ENCODE data around the gene IGF2BP2. TPM values are rescaled to one million over a fixed set of nuclear protein-coding genes. Genes with fewer than 3 reads are reported as not detected.
"Not testable (repeated sequence)": the region's sequence is repeated elsewhere in the genome, so short reads cannot be mapped to it uniquely, and the experiment has no call there.

Gene IGF2BP2
- total RNA-seq, 2 donors from 2014 or later: 11.0 to 19.2 TPM

- no peak overlapping the region for H3K4me3 ChIP-seq
- DNase-seq (ENCODE audit: low spot score): peak; percentile 46
- no peak for TF ChIP-seq CTCF (IDR thresholded peaks at IDR 0.05)
- no peak overlapping the region for H3K27ac ChIP-seq
- no peaks in the 10 kb centered on the region for H3K9me3 ChIP-seq
- H3K27me3 ChIP-seq: no peaks in the 10 kb centered on the region
- H3K36me3 ChIP-seq: no peaks in the 10 kb centered on the region
- no peaks in the 10 kb centered on the region for H3K4me1 ChIP-seq
Observed at GRCh38 chr3:185647134-185647879, 177.5 kb downstream of the IGF2BP2 start.

GRCh38 chr3:185646382-185647133, 178.3 kb downstream of the IGF2BP2 start:
- Histone ChIP-seq H3K36me3 (no peaks in the 10 kb centered on the region), H3K27ac (no peak overlapping the region), H3K4me1 (no peaks in the 10 kb centered on the region), H3K27me3 (no peaks in the 10 kb centered on the region), H3K4me3 (no peak overlapping the region), H3K9me3 (no peaks in the 10 kb centered on the region)
- peak; percentile 44 for DNase-seq (ENCODE audit: low spot score)
- TF ChIP-seq CTCF (IDR thresholded peaks at IDR 0.05): no peak

GRCh38 chr3:185645596-185646381, 179.1 kb downstream of the IGF2BP2 start:
- Histone ChIP-seq H3K27ac (no peak overlapping the region), H3K4me1 (no peaks in the 10 kb centered on the region), H3K4me3 (no peak overlapping the region), H3K36me3 (no peaks in the 10 kb centered on the region), H3K9me3 (no peaks in the 10 kb centered on the region), H3K27me3 (no peaks in the 10 kb centered on the region)
- no peak for TF ChIP-seq CTCF (IDR thresholded peaks at IDR 0.05)
- peak; percentile 53 for DNase-seq (ENCODE audit: low spot score)

- H3K9me3 ChIP-seq, H3K4me3 ChIP-seq, H3K27me3 ChIP-seq, H3K36me3 ChIP-seq, H3K27ac ChIP-seq, H3K4me1 ChIP-seq: not testable (repeated sequence)
- DNase-seq (ENCODE audit: low spot score): peak; percentile 26
Observed at GRCh38 chr3:185645191-185645590, 179.7 kb downstream of the IGF2BP2 start.

GRCh38 chr3:185640308-185640707, 184.5 kb downstream of the IGF2BP2 start:
- Histone ChIP-seq H3K4me1 (no peaks in the 10 kb centered on the region), H3K27ac (no peak overlapping the region), H3K36me3 (no peaks in the 10 kb centered on the region), H3K9me3 (no peaks in the 10 kb centered on the region), H3K27me3 (no peaks in the 10 kb centered on the region), H3K4me3 (no peak overlapping the region)
- no peak for DNase-seq (ENCODE audit: low spot score)
- TF ChIP-seq CTCF (IDR thresholded peaks at IDR 0.05): no peak
